ENCODE results near the gene WASF3.

WASF3 gene

DNA sequence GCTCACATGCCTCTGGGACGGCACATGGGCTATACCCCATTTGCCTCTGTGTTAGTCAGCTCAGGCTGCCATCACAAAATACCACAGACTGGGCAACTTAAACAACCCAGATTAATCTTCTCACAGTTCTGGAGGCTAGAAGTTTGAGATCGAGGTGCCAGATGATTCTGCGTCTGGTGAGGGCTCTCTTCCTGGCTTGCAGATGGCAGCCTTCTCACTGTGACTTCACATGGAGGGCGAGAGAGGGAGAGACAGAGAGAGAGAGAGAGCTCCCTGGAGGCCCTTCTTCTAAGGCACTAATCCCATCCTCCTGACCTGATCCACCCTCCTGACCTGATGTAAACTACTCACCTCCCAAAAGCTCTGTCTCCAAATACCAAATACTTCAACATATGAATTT is 148.1 kb downstream of the WASF3 start:
- H3K9me3 Mint-ChIP-seq: no peaks in the 10 kb centered on the region
- peaks cover under 1% of the 10 kb centered on the region for H3K4me1 Mint-ChIP-seq
- no peak overlapping the region for H3K27ac Mint-ChIP-seq (ENCODE audit: low read depth)
- no peak overlapping the region for H3K4me3 Mint-ChIP-seq
- ATAC-seq (replicated peaks; ENCODE audit: extremely low read depth, poor library complexity, severe bottlenecking): no peak
- H3K36me3 Mint-ChIP-seq (ENCODE audit: insufficient read depth): peaks cover 2% of the 10 kb centered on the region
- no peak for DNase-seq (ENCODE audit: low spot score in 2 of 2)
- H3K27me3 Mint-ChIP-seq: peaks cover 29% of the 10 kb centered on the region

DNA sequence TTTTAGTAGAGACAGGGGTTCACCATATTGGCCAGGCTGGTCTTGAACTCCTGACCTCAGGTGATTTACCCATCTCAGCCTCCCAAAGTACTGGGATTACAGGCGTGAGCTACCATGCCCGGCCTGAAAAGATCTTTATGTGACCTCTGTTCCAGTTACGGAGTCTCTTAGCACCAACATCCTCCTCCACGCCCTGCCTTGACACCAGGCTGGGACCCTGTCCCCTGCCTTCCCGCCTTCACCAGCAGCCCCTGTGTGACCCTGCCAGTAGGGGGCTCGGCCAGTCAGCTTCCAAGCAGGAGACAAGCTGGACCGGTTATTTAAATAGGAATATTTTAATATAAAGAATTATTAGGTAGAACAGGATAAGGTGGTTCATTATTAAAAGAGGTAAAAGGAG is 148.9 kb downstream of the WASF3 start:
- H3K9me3 Mint-ChIP-seq: no peaks in the 10 kb centered on the region
- H3K36me3 Mint-ChIP-seq (ENCODE audit: insufficient read depth): peaks cover 2% of the 10 kb centered on the region

DNA sequence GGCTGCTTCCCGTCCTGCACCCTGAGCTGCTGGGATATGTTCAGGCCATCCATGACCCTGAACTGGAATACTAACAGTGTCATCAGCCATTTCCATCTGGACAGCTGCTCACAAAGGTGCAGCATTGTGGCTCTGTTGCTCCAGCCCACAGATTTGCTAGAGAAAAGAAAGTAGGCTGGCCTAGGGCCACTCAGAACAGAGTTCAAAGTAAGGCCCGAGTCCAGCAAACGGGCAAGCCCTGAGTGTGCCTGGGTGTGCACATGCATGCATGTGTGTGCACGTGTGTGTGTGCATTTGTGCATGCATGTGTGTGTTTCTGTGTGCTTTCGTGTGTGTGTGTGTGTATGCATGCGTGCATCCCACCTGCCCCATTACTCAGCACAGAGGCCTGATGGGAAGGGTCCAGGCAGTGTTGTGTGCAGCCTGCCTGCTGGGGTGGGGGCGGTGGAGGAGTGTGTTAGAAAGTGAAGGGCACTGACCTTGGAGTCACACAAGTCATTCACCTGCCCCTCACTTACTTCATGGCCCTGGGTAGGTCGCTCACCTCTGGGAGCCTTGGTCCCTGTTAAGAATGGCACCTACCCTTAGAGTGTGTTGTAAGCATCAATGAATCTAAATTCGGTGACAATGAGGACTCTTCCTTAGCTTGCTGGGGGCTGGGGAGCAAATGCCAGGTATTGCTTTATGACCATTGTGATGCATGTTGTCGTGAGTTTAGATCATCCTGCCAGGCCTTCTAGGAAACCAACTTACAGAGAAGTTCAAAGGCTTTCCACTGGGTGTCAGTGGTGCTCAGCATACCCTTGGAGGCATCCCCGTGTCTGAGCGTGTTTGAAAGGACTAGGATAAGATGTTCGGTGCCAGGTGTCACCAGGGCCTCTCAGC is 149.9 kb downstream of the WASF3 start:
- ATAC-seq (replicated peaks; ENCODE audit: extremely low read depth, poor library complexity, severe bottlenecking) (peak; percentile 52), DNase-seq (ENCODE audit: low spot score in 2 of 2) (peak in 1 of 2 donors; percentile 30)
- Mint-ChIP-seq H3K27me3 (peaks cover 29% of the 10 kb centered on the region), H3K27ac (ENCODE audit: low read depth) (no peak overlapping the region), H3K9me3 (no peaks in the 10 kb centered on the region), H3K36me3 (ENCODE audit: insufficient read depth) (peaks cover 2% of the 10 kb centered on the region), H3K4me3 (no peak overlapping the region), H3K4me1 (peaks cover 5% of the 10 kb centered on the region)

More for the DNA sequence above, 148.9 kb downstream of the WASF3 start:
- Mint-ChIP-seq H3K27me3 (peaks cover 29% of the 10 kb centered on the region), H3K27ac (ENCODE audit: low read depth) (no peak overlapping the region), H3K4me3 (no peak overlapping the region), H3K4me1 (peaks cover 5% of the 10 kb centered on the region)
- no peak for ATAC-seq (replicated peaks; ENCODE audit: extremely low read depth, poor library complexity, severe bottlenecking)
- no peak for DNase-seq (ENCODE audit: low spot score in 2 of 2)

DNA sequence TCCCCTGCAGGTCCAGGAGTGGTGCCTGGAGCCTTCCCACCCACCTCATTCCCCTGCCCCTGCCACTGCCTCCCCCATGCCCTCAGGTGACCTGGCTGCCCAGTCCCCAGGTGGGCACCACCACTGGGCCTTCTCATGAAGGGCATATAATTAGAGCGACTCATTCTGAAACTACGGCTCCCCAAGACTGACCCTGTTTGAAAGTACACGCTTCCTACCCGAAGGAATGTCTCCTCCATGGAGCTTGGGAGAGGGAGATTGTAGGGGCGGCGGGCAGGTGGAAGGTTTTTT is 150.5 kb downstream of the WASF3 start:
- Mint-ChIP-seq H3K27ac (ENCODE audit: low read depth) (no peak overlapping the region), H3K9me3 (no peaks in the 10 kb centered on the region), H3K4me3 (no peak overlapping the region), H3K36me3 (ENCODE audit: insufficient read depth) (peaks cover 2% of the 10 kb centered on the region), H3K27me3 (peaks cover 24% of the 10 kb centered on the region), H3K4me1 (peaks cover 5% of the 10 kb centered on the region)
- ATAC-seq (replicated peaks; ENCODE audit: extremely low read depth, poor library complexity, severe bottlenecking) (no peak), DNase-seq (ENCODE audit: low spot score in 2 of 2) (no peak)

DNA sequence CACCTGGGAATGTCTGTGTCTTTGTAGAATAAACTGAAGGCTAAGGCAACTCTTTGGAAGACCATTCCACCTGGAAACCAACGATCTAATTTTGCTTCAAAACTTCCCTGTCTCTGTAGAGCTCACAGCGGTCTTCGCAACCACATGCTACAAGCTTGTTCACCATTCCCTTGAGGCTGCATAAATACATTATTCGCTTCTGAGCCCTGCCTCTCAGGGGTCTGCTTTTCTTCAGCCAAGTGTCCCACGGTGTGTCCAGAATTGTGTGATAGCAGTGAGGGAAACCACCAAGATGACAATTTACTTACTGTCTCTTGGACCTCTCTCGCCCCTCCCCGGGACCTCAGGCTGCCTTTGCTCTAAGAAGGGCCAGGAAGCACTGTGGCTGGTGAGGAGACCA is 152.0 kb downstream of the WASF3 start:
- H3K4me3 Mint-ChIP-seq: no peak overlapping the region
- H3K9me3 Mint-ChIP-seq: no peaks in the 10 kb centered on the region
- DNase-seq (ENCODE audit: low spot score in 2 of 2): no peak
- H3K4me1 Mint-ChIP-seq: peaks cover 5% of the 10 kb centered on the region
- H3K36me3 Mint-ChIP-seq (ENCODE audit: insufficient read depth): no peaks in the 10 kb centered on the region
- H3K27me3 Mint-ChIP-seq: peaks cover 20% of the 10 kb centered on the region
- ATAC-seq (replicated peaks; ENCODE audit: extremely low read depth, poor library complexity, severe bottlenecking): no peak
- H3K27ac Mint-ChIP-seq (ENCODE audit: low read depth): no peak overlapping the region

DNA sequence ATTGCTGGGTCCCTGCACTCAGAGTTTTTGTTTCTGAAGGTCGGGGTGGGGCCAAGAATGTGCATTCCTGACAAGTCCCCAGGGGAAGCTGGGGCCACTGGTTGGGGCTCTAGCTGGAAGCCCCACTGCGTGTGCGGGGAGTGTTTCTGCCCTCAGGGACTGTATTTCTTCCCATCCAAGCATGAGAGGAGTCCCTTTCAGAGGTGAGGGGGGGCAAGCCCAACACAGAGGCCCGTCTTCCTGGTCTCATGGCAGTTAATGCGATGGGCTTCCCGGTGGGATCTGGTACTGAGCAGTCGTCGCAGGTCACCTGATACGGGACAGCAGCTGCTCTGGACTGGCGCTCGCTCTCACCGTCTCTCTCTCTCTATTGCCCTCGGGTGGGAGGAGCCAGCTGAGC is 152.7 kb downstream of the WASF3 start:
- no peak overlapping the region for H3K27ac Mint-ChIP-seq (ENCODE audit: low read depth)
- no peak overlapping the region for H3K4me3 Mint-ChIP-seq
- DNase-seq (ENCODE audit: low spot score in 2 of 2): no peak
- no peaks in the 10 kb centered on the region for H3K9me3 Mint-ChIP-seq
- peaks cover 5% of the 10 kb centered on the region for H3K4me1 Mint-ChIP-seq
- no peak for ATAC-seq (replicated peaks; ENCODE audit: extremely low read depth, poor library complexity, severe bottlenecking)
- H3K27me3 Mint-ChIP-seq: peaks cover 19% of the 10 kb centered on the region
- H3K36me3 Mint-ChIP-seq (ENCODE audit: insufficient read depth): no peaks in the 10 kb centered on the region

DNA sequence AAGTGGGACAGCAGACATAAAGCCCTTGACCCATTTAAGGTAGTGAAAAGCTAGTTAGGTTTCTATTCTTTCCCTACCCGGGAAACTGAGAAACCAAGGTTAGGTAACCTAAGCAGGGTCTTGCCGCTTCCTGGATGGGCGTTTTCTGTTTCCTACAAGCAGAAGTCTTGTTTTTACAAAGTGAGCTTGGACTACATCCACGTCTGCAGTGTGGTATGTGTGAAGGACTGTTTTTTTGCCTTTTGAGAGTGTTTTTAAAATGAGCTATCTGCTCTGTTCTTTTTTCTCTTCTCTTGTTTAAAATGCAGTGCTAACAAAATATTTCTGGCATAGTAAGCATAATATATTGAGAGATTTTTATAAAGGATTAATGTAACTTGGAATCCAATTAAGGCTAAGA is 153.7 kb downstream of the WASF3 start:
- Mint-ChIP-seq H3K27me3 (peaks cover 9% of the 10 kb centered on the region), H3K27ac (ENCODE audit: low read depth) (no peak overlapping the region), H3K4me3 (no peak overlapping the region), H3K4me1 (peaks cover 5% of the 10 kb centered on the region), H3K36me3 (ENCODE audit: insufficient read depth) (no peaks in the 10 kb centered on the region), H3K9me3 (no peaks in the 10 kb centered on the region)
- ATAC-seq (replicated peaks; ENCODE audit: extremely low read depth, poor library complexity, severe bottlenecking): no peak
- no peak for DNase-seq (ENCODE audit: low spot score in 2 of 2)

DNA sequence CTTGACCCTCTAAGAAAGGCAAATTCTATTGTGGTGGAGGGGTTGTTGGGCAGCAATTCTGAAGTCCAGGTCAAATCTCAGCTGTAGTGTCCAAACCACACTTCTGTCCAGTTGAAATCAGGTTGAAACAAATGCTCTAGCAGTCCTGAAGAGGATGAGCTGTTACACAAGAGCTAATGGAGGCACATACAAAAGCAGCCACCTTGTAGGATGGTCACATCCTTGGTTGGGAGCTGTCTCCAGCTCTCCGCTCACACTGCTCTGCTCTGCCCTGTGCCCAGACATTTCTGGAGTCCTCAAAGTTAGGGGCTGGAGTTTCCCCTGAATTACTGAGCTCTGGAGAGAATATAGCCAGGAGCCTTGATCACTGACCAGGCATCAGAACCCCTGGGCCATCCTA is 155.9 kb downstream of the WASF3 start:
- Mint-ChIP-seq H3K27me3 (no peaks in the 10 kb centered on the region), H3K4me1 (peaks cover 5% of the 10 kb centered on the region), H3K27ac (ENCODE audit: low read depth) (no peak overlapping the region), H3K36me3 (ENCODE audit: insufficient read depth) (no peaks in the 10 kb centered on the region), H3K4me3 (no peak overlapping the region), H3K9me3 (no peaks in the 10 kb centered on the region)
- DNase-seq (ENCODE audit: low spot score in 2 of 2): no peak
- ATAC-seq (replicated peaks; ENCODE audit: extremely low read depth, poor library complexity, severe bottlenecking): no peak

DNA sequence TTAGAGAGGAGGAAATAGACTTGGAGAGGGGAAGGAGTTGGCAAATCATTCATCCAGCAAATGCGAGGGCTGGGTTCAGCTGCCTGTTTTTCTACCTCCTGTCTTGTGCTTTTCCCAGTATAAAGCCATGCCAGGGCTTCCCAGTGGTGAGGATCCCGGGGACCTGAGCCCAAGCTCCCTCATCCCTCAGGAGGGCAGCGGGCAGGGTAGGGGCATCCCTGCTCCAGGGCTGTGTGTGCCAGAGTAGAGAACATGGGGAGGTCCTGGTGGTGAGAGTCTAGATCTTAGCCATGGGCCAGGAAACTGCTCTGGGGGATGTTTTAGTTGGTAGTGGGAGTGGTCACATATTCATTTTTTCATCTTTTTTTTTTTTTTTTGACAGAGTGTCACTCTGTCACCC is 159.5 kb downstream of the WASF3 start:
- Mint-ChIP-seq H3K4me1 (peaks cover 23% of the 10 kb centered on the region), H3K9me3 (no peaks in the 10 kb centered on the region), H3K36me3 (ENCODE audit: insufficient read depth) (no peaks in the 10 kb centered on the region), H3K4me3 (no peak overlapping the region), H3K27ac (ENCODE audit: low read depth) (no peak overlapping the region), H3K27me3 (no peaks in the 10 kb centered on the region)
- DNase-seq (ENCODE audit: low spot score in 2 of 2) (no peak), ATAC-seq (replicated peaks; ENCODE audit: extremely low read depth, poor library complexity, severe bottlenecking) (no peak)

DNA sequence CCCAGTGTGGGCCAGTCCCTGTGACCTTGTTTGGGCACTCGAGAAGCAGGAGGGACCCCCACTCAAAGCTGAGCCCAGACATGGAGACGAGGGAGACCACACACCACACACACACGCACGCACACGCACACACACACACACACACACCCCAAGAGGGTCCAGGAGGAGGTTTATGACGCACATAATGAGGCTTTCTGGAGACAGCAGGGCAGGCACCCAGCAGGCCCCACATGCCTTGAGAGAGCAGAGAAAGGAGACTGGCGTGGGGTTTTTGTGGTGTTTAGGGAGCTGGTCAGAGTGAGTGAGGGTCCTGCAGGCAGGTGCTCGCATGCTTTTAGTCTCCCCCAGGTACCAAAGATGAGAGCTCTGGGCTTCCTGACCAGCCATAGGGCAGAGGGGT is 160.7 kb downstream of the WASF3 start:
- no peaks in the 10 kb centered on the region for H3K27me3 Mint-ChIP-seq
- no peak for DNase-seq (ENCODE audit: low spot score in 2 of 2)
- no peak overlapping the region for H3K27ac Mint-ChIP-seq (ENCODE audit: low read depth)

DNA sequence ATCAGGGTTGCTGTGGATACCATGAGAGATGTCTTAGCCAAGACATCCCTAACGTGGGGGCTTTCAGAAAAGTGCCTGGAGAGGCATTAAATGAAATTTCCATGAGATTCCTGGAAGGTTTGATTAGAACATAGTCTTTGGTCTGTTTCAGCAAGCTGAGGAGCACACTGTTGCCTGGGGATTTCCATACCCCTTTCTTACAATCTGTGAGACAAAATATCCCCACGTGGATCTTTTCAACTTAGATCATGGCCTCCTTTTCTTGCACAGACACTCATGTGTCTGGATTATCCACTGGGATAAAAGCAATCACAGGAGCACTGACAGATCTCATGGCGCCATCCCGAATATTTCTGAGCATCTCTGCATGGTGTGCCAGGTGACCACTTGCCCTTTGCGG is 161.4 kb downstream of the WASF3 start:
- Mint-ChIP-seq H3K9me3 (no peaks in the 10 kb centered on the region), H3K4me3 (no peak overlapping the region), H3K36me3 (ENCODE audit: insufficient read depth) (no peaks in the 10 kb centered on the region), H3K27me3 (no peaks in the 10 kb centered on the region), H3K4me1 (peaks cover 29% of the 10 kb centered on the region), H3K27ac (ENCODE audit: low read depth) (no peak overlapping the region)
- no peak for DNase-seq (ENCODE audit: low spot score in 2 of 2)
- ATAC-seq (replicated peaks; ENCODE audit: extremely low read depth, poor library complexity, severe bottlenecking): no peak

More for the DNA sequence above, 160.7 kb downstream of the WASF3 start:
- no peaks in the 10 kb centered on the region for H3K9me3 Mint-ChIP-seq
- no peak for ATAC-seq (replicated peaks; ENCODE audit: extremely low read depth, poor library complexity, severe bottlenecking)
- H3K36me3 Mint-ChIP-seq (ENCODE audit: insufficient read depth): no peaks in the 10 kb centered on the region
- peaks cover 29% of the 10 kb centered on the region for H3K4me1 Mint-ChIP-seq
- no peak overlapping the region for H3K4me3 Mint-ChIP-seq

DNA sequence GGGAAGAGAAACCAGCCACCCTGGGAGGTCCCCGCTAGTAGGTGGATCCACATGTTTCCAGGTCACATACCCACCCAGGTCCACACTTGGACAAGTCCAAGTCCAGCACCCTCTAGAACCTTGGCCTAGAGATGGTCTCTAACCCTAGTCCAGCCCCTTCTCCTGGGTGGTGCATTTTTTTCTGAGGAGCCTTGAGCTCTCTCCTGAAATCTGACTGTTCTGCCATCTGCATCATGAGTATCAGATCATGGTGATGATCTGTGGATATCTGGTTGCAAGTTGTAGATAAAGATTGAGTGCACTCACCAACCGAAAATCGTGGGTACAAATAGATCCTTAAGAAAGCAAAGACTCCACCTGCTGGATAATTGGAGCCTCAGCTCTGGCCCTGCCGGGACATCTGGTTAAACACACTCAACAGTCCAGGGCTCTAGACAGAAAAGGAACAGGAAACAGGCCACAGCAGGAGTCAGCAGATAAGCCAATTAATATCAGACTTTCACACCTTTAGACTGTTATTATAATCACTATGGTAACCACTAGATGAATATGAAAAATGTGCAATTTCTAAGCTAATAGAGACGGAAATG is 162.0 kb downstream of the WASF3 start:
- no peaks in the 10 kb centered on the region for H3K9me3 Mint-ChIP-seq
- DNase-seq (ENCODE audit: low spot score in 2 of 2) (no peak), ATAC-seq (replicated peaks; ENCODE audit: extremely low read depth, poor library complexity, severe bottlenecking) (no peak)
- no peaks in the 10 kb centered on the region for H3K27me3 Mint-ChIP-seq
- H3K36me3 Mint-ChIP-seq (ENCODE audit: insufficient read depth): no peaks in the 10 kb centered on the region
- H3K4me3 Mint-ChIP-seq: no peak overlapping the region
- H3K4me1 Mint-ChIP-seq: peaks cover 29% of the 10 kb centered on the region
- peak overlapping the region; percentile 74 for H3K27ac Mint-ChIP-seq (ENCODE audit: low read depth)
